HL-60/S4 treated with phorbol 12-myristate 13-acetate at 8.2 ng/mL for 4 days and 3 days (cell line): ENCODE data around the gene EVI5L.
"Not testable (repeated sequence)": the region's sequence is repeated elsewhere in the genome, so short reads cannot be mapped to it uniquely, and the experiment has no call there.

Experiments
- in situ Hi-C: fragments of 300-500 bp; cut with MboI; formaldehyde crosslinking; loops from 2 replicates; pipeline ENCODE4 v1.15.0; 2022; ENCODE audit warnings: low sequenced_read_pairs

EVI5L gene

DNA sequence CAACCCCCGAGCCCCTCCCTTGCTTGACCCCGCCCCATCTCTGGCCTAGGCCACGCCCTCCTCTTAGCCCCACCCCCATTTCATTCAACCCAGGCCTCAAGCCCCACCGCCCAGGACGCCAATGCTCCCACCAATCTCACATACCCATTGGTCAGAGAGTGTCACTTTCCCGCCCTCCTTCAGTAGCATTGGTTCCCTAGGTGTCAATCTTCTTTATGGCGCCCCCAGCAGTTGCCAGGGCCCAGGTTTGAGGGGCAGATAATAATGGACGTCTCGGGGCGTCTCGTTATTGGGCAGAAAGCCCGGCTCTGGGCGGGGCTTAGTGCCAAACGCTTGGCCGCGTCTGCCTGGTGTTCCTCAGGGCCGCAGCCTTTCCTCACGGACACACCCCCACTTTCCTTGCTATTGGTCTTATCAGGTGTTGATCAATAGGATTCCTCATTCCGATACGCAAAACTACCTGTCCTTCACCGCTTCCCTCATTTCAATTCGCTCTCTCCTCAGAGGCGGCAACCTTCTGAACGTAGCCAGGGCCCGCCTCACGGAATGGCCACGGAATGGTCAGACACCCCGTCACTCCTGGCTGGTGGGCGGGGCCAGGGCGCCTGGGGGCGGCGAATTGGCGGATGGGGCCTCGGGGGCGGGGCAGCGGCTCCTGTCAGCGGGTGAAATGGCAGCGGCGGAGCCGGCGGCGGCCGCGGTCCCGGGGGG, at the start of gene EVI5L:
Gene EVI5L (plus strand): TSS at position 658 of the 711 bp plus-strand sequence. CDS start 16,325 bp downstream, outside the sequence.
- in situ Hi-C loops = no loop called here

DNA sequence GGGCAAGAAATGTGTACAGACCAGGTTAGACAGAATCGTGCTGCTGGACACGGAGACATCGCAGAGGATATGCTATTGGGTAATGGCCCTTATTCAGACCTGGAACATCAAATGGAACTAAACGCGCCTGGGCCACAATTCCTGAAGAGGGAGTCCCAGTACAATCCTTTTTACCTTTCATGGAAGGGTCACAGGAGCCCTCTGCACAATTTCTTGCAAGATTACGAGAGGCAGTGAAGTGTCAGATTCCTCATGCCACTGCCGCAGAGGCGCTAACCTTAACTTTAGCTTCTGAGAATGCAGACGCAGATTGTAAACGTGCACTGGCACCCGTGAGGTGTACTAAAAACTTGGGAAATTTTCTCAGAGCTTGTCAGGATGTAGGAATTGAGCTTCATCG, 48.9 kb upstream of the EVI5L start:
- in situ Hi-C loops = no loop called here

DNA sequence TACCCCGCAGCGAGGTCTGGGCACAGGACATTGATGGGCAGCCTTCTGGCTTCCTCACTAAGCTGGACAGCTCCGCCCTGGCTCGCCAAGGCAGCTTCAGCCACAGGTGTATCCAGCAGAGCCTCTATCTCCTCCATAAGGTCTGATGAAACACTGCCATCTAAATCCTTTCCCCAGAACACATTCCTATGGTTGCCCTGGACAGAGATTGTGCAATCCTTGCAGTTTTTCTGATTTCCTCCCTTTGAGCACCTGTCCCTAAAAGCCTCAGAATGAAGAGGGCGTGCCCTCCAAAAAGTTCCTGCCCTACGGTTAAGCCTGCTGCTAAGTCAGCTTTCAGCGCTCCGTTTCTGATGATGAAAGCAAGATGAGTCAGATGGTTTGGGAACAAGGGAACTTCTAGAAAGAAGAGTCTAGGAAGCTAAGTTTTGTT, 46.0 kb upstream of the EVI5L start:
- in situ Hi-C loops = no loop called here

DNA sequence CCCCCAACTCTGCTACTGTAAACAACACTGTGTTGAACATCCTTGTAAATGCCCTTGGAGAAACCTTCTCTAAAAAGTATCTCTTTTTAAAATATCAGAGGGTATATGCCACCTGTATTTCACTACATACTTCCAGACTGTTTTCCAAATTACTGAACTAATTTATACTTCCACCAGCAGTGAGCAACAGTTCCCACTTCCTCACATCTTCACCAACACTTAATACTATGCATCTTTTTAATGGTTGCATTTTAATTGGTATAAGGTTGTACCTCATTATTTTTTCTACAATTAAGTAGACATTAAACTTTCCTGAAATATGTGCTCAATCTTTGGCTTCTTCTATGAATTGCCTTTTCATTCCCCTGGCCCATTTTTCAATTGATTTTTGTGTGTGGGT, 45.2 kb upstream of the EVI5L start:
- in situ Hi-C loops = no loop called here

DNA sequence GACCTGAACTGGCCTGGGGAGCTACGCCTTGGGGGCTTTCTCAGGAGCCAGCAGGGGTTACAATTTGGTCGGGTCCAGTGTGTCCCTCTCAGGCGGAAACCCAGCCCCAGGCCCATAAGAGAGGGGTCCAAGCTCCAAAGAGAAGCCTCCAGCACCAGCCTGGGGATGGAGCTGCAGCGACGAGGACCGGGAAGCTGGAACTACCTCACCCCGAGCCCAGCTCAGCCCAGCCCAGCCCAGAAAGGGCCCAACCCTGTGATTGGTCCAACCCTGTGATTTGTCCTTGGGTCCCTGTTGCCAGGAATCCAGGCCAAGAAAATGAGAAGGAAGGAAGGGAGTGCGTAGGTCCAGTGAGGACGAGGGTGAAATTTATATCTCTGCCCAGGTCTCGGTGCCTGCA, 42.9 kb upstream of the EVI5L start:
- in situ Hi-C loops = no loop called here

DNA sequence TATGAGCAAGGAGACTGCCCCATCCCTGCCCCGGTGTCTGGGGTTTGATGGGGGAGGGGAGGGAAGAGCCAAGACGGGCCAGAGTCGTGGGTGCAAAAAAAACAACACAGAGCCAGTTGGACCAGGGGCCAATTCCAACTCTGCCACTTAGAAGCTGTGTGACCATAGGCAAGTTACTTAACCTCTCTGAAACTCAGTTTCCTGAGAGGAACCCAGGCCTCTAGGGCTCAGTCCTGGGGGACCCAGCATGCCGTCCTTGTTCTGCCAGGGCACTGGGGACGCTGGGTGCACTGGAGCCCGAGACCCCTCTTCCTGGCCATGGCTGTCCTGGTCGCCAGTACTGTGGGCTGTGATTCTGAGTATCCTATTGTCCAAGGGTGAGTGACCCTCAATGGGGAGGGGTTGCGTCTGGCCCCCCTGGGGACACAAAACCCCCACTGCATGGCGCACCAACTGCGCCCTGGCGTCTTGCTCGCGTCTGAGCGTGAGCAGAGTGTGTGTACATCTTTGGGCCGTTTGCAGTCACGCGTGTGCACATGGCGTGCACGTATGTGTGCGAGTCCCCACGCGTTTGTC, 42.3 kb upstream of the EVI5L start:
- in situ Hi-C loops = no loop called here

DNA sequence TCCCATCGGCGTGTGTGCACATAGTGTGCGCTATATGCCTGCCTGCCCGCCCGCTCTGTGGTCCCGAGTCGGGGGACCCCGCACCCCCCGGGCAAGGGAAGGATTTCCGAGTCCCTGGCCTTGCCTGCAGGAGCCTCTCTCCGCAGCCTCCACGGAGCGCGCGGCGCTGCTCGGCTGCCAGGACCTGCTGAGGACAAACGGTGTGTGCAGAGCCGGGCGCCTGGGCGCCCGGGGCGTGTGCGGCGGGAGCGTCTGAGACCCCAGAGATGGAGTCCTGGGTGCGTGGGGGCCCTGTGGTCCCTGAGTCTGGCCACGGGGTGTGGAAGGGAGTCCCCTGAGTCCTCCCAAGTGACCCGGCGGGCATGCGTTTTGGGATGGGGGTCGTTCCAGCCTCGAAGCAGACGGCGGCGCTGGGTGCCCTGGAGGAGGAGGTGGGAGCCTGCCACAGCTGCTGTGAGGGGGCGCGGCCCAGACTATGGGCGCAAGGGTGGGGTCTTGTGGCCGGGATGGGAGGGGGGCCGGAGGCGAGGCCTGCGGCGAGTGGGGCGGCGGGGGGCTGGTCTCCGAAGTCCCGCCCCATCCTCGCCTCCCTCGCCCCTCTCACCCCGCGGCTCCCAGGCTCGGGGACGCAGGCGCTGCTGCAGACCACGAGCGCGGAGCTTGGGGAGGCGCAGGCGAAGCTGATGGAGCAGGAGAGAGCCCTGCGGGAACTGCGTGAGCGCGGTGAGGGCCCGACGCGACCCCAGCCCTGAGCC, 41.7 kb upstream of the EVI5L start:
- in situ Hi-C loops = no loop called here

DNA sequence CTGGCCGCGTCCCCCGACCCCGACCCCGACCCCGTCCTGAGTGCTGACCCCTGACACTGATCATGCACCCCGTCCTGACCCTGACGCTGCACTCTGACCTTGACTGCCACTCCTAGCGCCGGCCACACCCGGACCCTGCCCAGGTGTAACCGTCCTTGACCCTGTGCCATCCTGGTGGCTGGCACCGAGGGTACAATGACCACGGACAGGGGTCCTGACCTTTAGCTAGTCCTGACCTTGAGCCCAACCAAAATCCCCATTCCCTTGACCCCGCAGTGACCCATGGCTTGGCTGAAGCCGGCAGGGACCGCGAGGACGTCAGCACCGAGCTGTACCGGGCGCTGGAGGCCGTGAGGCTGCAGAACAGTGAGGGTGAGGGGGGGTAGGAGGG, 41.1 kb upstream of the EVI5L start:
- in situ Hi-C loops = no loop called here

DNA sequence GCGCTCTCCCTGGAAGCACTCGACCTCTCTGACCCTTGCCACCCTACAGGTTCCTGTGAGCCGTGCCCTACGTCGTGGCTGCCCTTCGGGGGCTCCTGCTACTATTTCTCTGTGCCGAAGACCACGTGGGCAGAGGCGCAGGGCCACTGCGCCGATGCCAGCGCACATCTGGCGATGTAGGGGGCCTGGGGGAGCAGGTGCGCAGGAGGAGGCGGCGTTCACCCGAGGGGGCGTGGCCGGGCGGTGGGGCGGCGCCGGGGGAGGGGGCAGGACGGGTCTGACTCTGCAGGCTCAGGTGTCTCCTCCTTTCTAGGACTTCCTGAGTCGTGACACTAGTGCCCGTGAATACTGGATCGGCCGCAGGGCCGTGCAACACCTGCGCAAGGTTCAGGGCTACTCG, 40.6 kb upstream of the EVI5L start:
- in situ Hi-C loops = no loop called here

DNA sequence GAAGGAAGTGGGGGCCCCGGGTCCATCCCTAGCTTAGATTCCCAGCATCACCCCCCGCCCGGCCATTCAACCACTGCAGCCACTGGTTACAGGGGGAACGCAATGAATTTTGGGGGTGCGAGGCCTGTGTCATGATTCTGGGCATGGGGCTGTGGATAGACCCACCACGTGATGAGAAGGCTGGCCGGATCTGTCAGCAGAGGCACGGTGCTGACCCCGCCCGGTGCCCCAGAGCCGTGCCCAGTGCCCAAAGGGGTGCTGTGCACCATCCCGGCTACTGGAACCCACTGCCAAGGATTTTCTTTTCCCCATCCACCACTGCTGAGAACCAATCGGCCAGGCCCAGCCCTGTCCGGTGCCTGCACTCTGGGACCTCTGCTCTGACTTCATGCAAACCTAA, 39.6 kb upstream of the EVI5L start:
- in situ Hi-C loops = no loop called here

DNA sequence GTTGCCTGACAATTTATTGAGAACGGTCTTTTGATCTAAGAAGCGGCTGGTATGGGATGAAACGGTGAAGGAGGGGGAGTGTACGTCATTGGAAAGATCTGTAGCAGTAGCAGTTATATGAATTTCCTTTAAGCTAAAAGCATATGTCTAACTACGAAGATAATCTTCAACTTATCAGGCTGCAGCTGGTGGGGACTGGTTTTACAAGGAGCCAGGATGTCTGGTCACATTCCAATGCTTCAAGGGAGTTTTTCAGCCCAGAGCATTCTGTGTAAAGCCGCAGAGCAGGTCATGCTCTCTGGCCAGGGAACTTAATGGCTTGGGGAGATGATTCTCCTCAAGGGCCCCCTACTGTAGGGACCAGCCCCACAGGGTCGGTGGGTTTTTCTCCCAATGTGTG, 37.7 kb upstream of the EVI5L start:
- in situ Hi-C loops = no loop called here

DNA sequence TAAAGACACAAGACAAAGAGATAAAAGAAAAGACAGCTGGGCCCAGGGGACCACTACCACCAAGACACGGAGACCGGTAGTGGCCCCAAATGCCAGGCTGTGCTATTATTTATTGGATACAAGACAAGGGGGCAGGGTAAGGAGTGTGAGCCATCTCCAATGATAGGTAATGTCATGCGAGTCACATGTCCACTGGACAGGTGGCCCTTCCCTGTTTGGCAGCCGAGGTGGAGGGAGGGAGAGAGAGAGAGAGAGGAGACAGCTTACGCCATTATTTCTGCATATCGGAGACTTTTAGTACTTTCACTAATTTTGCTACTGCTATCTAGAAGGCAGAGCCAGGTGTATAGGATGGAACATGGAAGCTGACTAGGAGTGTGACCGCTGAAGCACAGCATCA, 37.3 kb upstream of the EVI5L start:
- in situ Hi-C loops = not testable (repeated sequence)

DNA sequence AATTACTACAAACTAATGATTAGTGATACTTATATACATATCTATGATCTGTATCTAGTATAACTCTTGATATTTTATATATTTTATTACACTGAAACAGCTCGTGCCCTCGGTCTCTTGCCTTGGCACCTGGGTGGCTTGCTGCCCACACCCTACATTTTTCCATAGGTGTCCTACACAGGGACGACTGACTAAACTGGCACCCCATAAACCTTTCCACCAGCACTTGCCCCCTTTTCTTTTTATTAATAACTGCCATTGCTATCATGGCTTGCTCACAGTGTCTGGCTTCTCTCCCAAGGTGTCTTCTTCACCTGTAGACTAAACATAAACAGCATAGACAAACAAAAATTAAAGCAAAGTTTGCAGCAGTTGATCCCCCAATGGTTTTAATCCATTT, 36.5 kb upstream of the EVI5L start:
- in situ Hi-C loops = no loop called here

DNA sequence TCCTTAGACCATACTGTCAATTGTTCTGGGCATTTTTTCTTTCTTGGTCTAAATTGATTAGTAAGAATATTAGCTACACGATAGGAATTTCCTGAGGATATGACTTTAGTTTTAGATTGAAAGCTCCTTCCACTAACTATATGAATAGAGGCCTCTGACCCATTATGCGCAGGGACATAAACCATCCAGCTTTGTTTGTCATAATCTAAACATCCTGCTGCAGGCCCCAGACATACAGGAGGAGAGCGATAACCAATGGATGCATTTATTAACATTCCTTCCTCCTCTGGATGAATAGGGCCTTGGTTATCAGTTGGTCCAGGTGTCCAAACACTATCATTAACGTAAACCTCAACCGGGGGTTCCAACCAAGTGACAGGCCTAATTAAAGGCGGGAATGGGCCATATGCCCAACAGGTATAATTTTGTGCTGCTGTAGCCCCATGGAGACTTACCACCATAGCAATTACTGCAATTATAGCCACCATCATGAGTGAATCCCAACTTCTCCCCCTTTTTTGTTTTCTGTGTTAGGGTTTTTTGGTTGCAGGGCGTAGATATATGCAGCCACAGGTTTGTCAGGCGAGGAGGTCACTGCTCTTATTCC, 34.4 kb upstream of the EVI5L start:
- in situ Hi-C loops = no loop called here

DNA sequence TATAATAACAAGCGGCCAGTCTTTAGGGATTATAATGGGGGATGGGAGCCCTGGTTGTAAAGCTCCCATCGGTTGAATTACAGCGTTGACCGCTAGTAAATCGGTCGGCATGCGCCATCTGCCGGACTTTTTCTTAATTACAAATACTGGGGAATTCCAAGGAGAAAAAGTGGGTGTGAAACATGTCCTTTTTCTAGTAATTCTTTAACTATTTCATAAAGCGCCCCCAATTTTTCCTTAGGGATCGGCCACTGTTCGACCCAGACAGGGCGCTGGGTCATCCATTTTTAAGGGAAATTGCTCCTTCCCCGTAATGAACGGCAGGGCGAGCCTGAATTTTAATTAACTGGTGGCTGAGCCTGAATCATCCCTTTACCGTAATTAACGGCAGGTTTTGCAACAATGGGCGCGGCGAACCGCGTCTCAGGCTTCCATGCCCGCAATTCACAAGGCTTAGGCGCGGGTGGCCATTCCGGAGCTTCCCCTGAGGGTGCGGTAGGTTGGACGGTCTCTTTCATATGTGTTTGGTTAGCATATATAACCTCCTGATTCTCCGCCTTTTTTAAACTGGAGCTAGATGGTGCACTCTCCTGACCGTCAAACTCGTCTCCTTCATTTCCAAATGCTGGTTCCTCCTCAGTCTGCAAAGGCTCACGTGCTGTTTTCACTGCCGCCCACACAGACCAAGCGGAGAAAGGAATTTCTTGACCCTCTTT, 30.2 kb upstream of the EVI5L start:
- in situ Hi-C loops = loop anchor here (25.0 kb wide), 1 partner anchor 437 kb away; no protein-coding TSS in a partner anchor

DNA sequence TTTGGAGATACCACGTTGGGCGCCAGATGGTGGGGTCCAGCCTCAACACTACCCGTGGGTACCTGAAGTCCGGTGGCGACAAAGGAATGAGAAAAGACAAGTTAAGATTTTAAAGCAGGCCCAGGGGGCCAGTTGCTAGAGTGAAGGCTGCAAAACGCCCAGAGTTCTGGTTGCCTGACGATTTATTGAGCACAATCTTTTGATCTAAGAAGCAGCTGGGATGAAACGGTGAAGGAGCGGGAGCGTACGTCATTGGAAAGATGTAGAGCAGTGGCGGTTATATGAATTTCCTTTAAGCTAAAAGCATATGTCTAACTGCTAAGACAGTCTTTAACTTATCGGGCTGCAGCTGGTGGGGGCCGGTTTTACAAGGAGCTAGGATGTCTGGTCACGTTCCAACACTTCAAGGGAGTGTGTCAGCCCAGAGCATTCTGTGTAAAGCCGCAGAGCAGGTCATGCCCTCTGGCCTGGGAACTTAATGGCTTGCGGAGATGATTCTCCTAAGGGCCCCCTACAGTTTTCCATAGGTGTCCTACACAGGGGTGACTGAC, 28.9 kb upstream of the EVI5L start:
- in situ Hi-C loops = loop anchor here (25.0 kb wide), 1 partner anchor 439 kb away; no protein-coding TSS in a partner anchor

DNA sequence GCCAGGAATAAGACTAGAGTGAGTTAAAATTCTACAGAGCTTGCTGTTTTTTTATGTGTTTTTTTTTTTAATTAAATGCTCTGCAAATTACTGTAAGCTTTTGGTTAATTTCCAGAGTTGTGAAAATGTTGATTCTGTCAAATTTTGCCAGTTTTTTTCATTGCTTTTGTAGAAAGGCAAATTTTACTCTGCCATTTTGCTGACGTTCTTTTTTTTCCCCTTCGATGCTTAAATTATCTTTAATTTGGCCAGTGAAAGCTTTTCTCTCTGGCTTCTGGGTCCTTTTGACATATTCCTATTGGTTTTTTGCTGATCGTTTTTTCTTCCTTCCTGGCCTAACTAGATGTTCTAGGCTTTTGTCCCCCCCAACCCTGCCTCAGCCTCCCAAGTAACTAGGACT, 23.8 kb upstream of the EVI5L start:
- in situ Hi-C loops = loop anchor here (25.0 kb wide), 1 partner anchor 444 kb away; no protein-coding TSS in a partner anchor

DNA sequence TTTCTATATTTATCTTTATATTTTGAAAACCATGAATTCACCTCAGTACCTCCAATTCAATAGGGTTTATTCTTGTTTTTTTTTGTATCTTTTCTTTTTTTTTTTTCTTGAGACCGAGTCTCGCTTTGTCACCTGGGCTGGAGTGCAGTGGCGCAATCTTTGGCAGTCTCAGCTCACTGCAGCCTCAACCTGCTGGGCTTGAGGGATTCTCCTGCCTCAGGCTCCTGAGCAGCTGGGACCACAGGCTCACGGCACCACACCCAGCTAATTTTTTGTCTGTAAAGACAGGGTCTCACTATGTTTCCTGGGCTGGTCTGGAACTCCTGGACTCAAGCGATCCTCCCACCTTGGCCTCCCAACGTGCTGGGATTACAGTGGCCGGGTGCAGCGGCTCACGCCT, 23.1 kb upstream of the EVI5L start:
- in situ Hi-C loops = loop anchor here (25.0 kb wide), 1 partner anchor 445 kb away; no protein-coding TSS in a partner anchor

DNA sequence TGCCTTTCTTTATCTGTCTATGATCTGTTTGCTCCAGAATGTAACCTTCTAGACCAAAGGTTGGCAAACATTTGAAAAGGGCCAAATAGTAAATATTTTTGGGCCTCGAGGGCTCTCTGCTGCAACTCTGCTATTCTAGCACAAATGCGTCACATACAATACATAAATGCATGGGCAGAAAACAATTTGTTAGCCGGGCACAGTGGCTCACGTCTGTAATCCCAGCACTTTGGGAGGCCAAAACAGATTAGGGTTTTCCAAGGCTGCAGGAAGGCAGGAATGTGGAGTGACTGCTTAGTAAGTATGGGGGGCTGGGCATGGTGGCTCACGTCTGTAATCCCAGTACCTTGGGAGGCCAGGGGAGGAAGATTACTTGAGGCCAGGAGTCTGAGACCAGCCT, 21.9 kb upstream of the EVI5L start:
- in situ Hi-C loops = loop anchor here (25.0 kb wide), 1 partner anchor 446 kb away; no protein-coding TSS in a partner anchor

DNA sequence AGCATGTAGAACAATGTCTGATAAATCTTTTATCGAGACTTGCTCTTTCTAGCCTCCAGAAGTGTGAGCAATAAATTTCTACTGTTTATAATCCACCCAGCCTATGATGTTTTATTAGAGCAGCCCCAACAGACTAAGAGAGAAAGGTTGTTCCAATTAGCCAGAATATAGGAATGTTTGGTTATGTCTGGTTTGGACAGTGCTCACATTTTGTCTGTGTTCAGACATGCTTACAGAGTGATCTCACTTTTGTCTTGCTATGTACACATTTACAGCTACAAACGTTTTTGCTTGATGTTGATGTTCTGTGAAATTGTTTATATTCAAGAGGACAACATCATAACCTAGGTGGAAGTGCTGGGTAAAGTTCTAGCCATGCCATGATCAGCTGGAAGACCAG, 18.0 kb upstream of the EVI5L start:
- in situ Hi-C loops = loop anchor here (25.0 kb wide), 1 partner anchor 450 kb away; no protein-coding TSS in a partner anchor
